Tibial artery (tissue), 4 donors: Measurements from ENCODE around the gene FAS.
A peak's percentile ranks its signal among the peaks of the same experiment; 100 is the strongest.

Experiments
- DNase-seq, 2 donors: peaks; one replicate each; pipeline ENCODE4 v3.0.0-alpha.2; 2019
- H3K27ac ChIP-seq, 2 donors: fragments of 200-600 bp; sonication (generic) in 1 of 2; 1 replicate in 1 of 2; 2 replicates in 1 of 2; pipeline ENCODE4 v1.5.1; 2018 to 2019; ENCODE audit warnings: mild to moderate bottlenecking in 1 of 2
- H3K27me3 ChIP-seq, 2 donors: fragments of 200-600 bp; sonication (generic) in 1 of 2; one replicate each; pipeline versions ENCODE4 v1.5.1 to v1.6.0; 2016 to 2019
- H3K36me3 ChIP-seq, 3 donors: fragments of 200-600 bp; sonication (generic) in 2 of 3; one replicate each; pipeline ENCODE4 v1.5.1; 2016 to 2019; ENCODE audit warnings: mild to moderate bottlenecking in 2 of 3
- H3K4me1 ChIP-seq, 4 donors: fragments of 200-600 bp; sonication (generic) in 2 of 4; 1 replicate in 3 of 4; 2 replicates in 1 of 4; pipeline ENCODE4 v1.5.1; 2016 to 2019
- H3K4me3 ChIP-seq, 2 donors: fragments of 200-600 bp; sonication (generic) in 1 of 2; 1 replicate in 1 of 2; 2 replicates in 1 of 2; pipeline ENCODE4 v1.5.1; 2018 to 2019; ENCODE audit warnings: mild to moderate bottlenecking in 2 of 2
- H3K9me3 ChIP-seq, 3 donors: fragments of 200-600 bp; sonication (generic) in 1 of 3; one replicate each; pipeline ENCODE4 v1.5.1; 2016 to 2019
- intact Hi-C: fragments of 100-400 bp; cut with DNase I; formaldehyde crosslinking; loops from one replicate; pipeline ENCODE4 v1.15.0; 2023; ENCODE audit warnings: low total_unique reads
- TF ChIP-seq, protein P1 (sequence below), 2 experiments: fragments of 200-600 bp in 1 of 2; fragments of 450-650 bp in 1 of 2; IDR thresholded peaks; one replicate each; pipeline ENCODE4 v1.5.1; 2017 to 2019; ENCODE audit warnings: antibody characterized with exemption in 2 of 2, mild to moderate bottlenecking in 1 of 2, moderate library complexity in 1 of 2

Gene FAS

GRCh38 chr10:88946965-88947590, 43.5 kb upstream of the FAS start:
- Histone ChIP-seq H3K4me3 (peak overlapping the region; percentile 68 to 72), H3K4me1 (peaks cover 0 to 52% (median 39%) of the 10 kb centered on the region in 4 donors), H3K27ac (peak overlapping the region; percentile 88 to 89), H3K36me3 (peaks cover 65 to 88% (median 86%) of the 10 kb centered on the region in 3 donors), H3K9me3 (no peaks in the 10 kb centered on the region), H3K27me3 (no peaks in the 10 kb centered on the region)
- intact Hi-C loops: no loop called here
- TF ChIP-seq, protein P1, sequence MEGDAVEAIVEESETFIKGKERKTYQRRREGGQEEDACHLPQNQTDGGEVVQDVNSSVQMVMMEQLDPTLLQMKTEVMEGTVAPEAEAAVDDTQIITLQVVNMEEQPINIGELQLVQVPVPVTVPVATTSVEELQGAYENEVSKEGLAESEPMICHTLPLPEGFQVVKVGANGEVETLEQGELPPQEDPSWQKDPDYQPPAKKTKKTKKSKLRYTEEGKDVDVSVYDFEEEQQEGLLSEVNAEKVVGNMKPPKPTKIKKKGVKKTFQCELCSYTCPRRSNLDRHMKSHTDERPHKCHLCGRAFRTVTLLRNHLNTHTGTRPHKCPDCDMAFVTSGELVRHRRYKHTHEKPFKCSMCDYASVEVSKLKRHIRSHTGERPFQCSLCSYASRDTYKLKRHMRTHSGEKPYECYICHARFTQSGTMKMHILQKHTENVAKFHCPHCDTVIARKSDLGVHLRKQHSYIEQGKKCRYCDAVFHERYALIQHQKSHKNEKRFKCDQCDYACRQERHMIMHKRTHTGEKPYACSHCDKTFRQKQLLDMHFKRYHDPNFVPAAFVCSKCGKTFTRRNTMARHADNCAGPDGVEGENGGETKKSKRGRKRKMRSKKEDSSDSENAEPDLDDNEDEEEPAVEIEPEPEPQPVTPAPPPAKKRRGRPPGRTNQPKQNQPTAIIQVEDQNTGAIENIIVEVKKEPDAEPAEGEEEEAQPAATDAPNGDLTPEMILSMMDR (IDR thresholded peaks at IDR 0.05): no peak
- DNase-seq: no peak

DNA sequence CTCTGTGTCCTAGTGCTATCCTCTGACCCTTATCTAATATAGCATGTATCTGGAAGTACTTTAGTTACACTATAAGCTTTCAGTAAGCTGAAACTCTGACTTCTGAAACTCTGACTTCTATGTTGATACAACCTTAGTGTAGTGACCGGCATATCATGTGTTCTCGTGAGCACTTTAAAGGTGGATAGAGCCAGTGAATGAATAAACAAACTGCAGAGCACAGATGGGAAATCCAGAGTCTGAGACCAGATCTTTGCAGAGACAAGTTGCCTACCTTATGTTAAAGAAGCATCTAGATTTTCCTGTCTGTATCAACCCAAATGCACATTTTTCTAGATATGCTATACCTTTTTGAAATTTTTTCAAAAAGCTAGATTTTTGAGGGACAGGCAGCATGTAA, 41.5 kb upstream of the FAS start:
- peak overlapping the region; percentile 68 to 72 for H3K4me3 ChIP-seq
- H3K27ac ChIP-seq: peak overlapping the region; percentile 88 to 89
- H3K36me3 ChIP-seq: peaks cover 46 to 68% (median 67%) of the 10 kb centered on the region in 3 donors
- no peaks in the 10 kb centered on the region for H3K9me3 ChIP-seq
- intact Hi-C loops: loop anchor here (2.0 kb wide), 1 partner anchor 38 kb away; no protein-coding TSS in a partner anchor
- no peak for DNase-seq
- TF ChIP-seq, protein P1 (IDR thresholded peaks at IDR 0.05): no peak
- peaks cover 0 to 42% (median 25%) of the 10 kb centered on the region in 4 donors for H3K4me1 ChIP-seq
- H3K27me3 ChIP-seq: no peaks in the 10 kb centered on the region

GRCh38 chr10:88949912-88950837, 40.4 kb upstream of the FAS start:
- Histone ChIP-seq H3K27me3 (no peaks in the 10 kb centered on the region), H3K4me1 (peaks cover 0 to 42% (median 22%) of the 10 kb centered on the region in 4 donors), H3K27ac (peak overlapping the region; percentile 88 to 89), H3K4me3 (peak overlapping the region; percentile 68 to 72), H3K36me3 (peaks cover 34 to 57% (median 55%) of the 10 kb centered on the region in 3 donors), H3K9me3 (no peaks in the 10 kb centered on the region)
- DNase-seq: no peak
- TF ChIP-seq, protein P1 (IDR thresholded peaks at IDR 0.05): no peak
- intact Hi-C loops: loop anchor here (2.0 kb wide), 1 partner anchor 37 kb away; no protein-coding TSS in a partner anchor

DNA sequence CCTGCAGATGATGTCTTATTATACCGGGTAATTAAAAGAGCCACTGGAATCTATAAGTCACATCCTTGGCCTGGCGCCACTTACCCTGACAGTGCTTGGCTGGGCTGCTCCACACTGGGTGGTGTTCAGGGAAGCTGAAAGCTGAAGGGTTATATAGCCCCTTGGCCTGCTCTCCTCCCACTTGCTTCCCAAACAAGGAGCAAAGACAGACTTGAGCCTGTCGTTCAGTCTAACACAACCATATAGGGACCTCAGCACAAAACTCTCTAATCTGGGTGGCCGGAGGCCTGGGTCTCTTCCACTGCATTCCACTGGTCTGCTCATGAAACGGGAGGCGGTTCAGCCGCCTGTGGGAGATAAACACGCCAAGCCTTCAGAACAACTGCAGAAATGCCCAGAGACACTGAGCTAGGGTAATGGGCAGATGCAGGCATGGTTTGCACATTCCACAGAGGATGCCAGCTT, 37.9 kb upstream of the FAS start, which contains the start of gene ACTA2:
ACTA2 (minus strand) TSS at position 127 of the 465 bp plus-strand sequence. CDS start 3,843 bp downstream, outside the sequence.
- no peaks in the 10 kb centered on the region for H3K9me3 ChIP-seq
- TF ChIP-seq, protein P1 (IDR thresholded peaks at IDR 0.05): no peak
- no peaks in the 10 kb centered on the region for H3K27me3 ChIP-seq
- peak within 1 kb of the TSS; percentile 68 to 72 for H3K4me3 ChIP-seq
- peak within 1 kb of the TSS; percentile 88 to 89 for H3K27ac ChIP-seq
- peak; percentile 86 to 94 for DNase-seq
- H3K4me1 ChIP-seq: peaks cover 0 to 42% (median 12%) of the 10 kb centered on the region in 4 donors
- H3K36me3 ChIP-seq: peaks cover 13 to 34% (median 34%) of the 10 kb centered on the region in 3 donors
- intact Hi-C loops: no loop called here

DNA sequence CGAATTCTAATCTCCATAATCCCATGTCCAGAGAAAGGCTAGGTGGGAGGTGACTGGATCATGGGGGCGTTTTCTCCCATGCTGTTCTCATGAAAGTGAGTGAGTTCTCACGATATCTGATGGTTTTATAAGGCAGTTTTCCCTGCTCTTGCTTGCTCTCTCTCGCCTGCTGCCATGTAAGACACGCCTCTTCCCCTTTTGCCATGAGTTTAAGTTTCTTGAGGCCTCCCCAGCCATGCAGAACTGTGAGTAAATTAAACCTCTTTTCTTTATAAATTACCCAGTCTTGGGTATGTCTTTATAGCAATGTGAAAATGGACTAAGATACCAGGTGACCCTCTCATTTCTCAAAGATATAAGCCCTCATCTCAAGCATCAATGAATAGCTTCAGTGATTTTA, 36.9 kb upstream of the FAS start:
- intact Hi-C loops: no loop called here
- Histone ChIP-seq H3K9me3 (no peaks in the 10 kb centered on the region), H3K4me1 (peaks cover 0 to 45% (median 12%) of the 10 kb centered on the region in 4 donors), H3K27me3 (no peaks in the 10 kb centered on the region), H3K36me3 (peaks cover 4 to 25% (median 25%) of the 10 kb centered on the region in 3 donors), H3K4me3 (peak overlapping the region; percentile 68 to 72), H3K27ac (peak overlapping the region; percentile 88 to 89)
- DNase-seq: no peak
- TF ChIP-seq, protein P1 (IDR thresholded peaks at IDR 0.05): no peak
